Type B pancreatic cell (in vitro differentiated cells): ENCODE data around the gene EXOC1. TPM values are rescaled to one million over a fixed set of nuclear protein-coding genes. Genes with fewer than 3 reads are reported as not detected.

ENCODE experiments used
- DNase-seq: peaks from one replicate; pipeline ENCODE4 v3.0.0; 2021; ENCODE audit warnings: mixed read lengths; ENCODE audit not compliant: unreplicated experiment; ENCODE audit errors: extremely low spot score
- H3K27ac Mint-ChIP-seq: 2 replicates; pipeline ENCODE4 v1.8.0; 2021; ENCODE audit warnings: mild to moderate bottlenecking, mixed read lengths
- H3K27me3 Mint-ChIP-seq: 2 replicates; pipeline ENCODE4 v1.8.0; 2021; ENCODE audit warnings: mixed read lengths
- H3K36me3 Mint-ChIP-seq: 2 replicates; pipeline ENCODE4 v1.8.0; 2021; ENCODE audit warnings: mixed read lengths
- H3K4me1 Mint-ChIP-seq: one replicate; pipeline ENCODE4 v1.8.0; 2021; ENCODE audit warnings: mixed read lengths; ENCODE audit not compliant: unreplicated experiment
- H3K4me3 Mint-ChIP-seq: 2 replicates; pipeline ENCODE4 v1.8.0; 2021; ENCODE audit warnings: mild to moderate bottlenecking, mixed read lengths
- H3K9me3 Mint-ChIP-seq: 2 replicates; pipeline ENCODE4 v1.8.0; 2021; ENCODE audit warnings: mixed read lengths
- total RNA-seq: library from RNA; stranded (reverse); gene quantifications from 2 replicates; pipeline ENCODE4 v1.2.1, GENCODE V29; 2021; ENCODE audit warnings: low replicate concordance
- TF ChIP-seq, protein P1 (sequence below): fragments of 200-600 bp; sonication (generic); conservative IDR thresholded peaks from 2 replicates; pipeline ENCODE4 v1.5.0; 2021; ENCODE audit warnings: antibody characterized with exemption, mild to moderate bottlenecking

EXOC1 gene
- total RNA-seq, 1 donor from 2014 or later: 29.0 TPM

DNA sequence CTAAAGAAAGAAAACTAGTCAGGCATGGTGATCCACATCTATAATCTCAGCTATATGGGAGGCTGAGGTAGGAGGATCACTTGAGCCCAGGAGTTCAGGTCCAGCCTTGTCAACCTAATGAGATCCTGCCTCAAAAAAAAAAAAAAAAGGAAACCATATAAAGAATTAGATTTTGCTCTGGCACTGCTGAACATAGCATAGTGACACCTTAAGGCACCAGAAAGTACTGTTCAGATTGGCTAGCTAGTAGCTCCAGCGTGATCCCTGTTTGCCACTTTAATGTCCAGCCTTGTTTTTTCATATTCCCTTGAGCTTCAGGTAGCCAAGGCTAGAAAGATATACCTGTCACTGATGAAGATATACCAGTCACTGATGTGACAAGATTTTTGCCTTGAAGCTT is 34.1 kb downstream of the EXOC1 start:
- Mint-ChIP-seq H3K27ac (no peak overlapping the region), H3K9me3 (no peaks in the 10 kb centered on the region), H3K4me1 (no peaks in the 10 kb centered on the region), H3K36me3 (peaks cover 16% of the 10 kb centered on the region), H3K4me3 (no peak overlapping the region), H3K27me3 (no peaks in the 10 kb centered on the region)
- TF ChIP-seq, protein P1, sequence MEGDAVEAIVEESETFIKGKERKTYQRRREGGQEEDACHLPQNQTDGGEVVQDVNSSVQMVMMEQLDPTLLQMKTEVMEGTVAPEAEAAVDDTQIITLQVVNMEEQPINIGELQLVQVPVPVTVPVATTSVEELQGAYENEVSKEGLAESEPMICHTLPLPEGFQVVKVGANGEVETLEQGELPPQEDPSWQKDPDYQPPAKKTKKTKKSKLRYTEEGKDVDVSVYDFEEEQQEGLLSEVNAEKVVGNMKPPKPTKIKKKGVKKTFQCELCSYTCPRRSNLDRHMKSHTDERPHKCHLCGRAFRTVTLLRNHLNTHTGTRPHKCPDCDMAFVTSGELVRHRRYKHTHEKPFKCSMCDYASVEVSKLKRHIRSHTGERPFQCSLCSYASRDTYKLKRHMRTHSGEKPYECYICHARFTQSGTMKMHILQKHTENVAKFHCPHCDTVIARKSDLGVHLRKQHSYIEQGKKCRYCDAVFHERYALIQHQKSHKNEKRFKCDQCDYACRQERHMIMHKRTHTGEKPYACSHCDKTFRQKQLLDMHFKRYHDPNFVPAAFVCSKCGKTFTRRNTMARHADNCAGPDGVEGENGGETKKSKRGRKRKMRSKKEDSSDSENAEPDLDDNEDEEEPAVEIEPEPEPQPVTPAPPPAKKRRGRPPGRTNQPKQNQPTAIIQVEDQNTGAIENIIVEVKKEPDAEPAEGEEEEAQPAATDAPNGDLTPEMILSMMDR: no peak
- DNase-seq: no peak

DNA sequence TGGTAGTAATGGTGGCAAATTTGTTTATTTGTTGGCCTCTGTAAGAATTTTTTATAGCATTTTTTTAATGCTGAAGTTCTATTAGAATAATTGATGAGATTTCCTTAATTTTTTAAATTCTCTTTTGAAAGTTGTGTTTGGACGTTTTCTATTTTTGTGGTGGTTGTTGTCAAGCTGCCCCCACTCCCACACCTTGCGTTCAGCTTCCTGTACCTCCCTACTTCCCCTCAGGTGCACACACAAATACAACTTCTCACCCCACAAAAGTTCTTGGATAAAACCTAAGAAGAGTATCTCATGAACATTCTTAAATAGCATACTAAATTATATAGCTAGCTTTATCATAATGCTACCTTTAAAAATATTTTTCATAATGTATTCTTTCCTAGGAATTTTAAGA is 38.7 kb downstream of the EXOC1 start:
- H3K36me3 Mint-ChIP-seq: peaks cover 18% of the 10 kb centered on the region
- TF ChIP-seq, protein P1: no peak
- H3K4me1 Mint-ChIP-seq: no peaks in the 10 kb centered on the region
- H3K27ac Mint-ChIP-seq: no peak overlapping the region
- H3K9me3 Mint-ChIP-seq: no peaks in the 10 kb centered on the region
- DNase-seq: no peak
- no peaks in the 10 kb centered on the region for H3K27me3 Mint-ChIP-seq
- no peak overlapping the region for H3K4me3 Mint-ChIP-seq

DNA sequence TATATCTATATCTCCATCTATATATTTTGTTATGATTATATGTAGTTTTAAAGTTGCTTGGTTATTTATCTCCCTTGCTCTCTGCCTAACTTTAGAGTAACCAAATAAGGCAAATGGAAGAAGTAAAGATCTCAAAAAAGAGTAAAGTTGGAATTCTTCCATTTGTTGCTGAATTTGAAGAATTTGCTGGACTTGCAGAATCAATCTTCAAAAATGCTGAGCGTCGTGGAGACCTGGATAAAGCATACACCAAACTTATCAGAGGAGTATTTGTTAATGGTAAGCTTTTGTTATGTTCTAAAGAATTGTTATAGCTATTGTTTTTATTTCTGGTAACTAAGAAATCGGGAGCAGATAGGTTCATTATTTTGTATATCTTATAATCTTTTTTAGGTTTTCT is 43.2 kb downstream of the EXOC1 start:
- Mint-ChIP-seq H3K9me3 (no peaks in the 10 kb centered on the region), H3K36me3 (peaks cover 12% of the 10 kb centered on the region), H3K27ac (no peak overlapping the region), H3K4me1 (no peaks in the 10 kb centered on the region), H3K4me3 (no peak overlapping the region), H3K27me3 (no peaks in the 10 kb centered on the region)
- DNase-seq: no peak
- TF ChIP-seq, protein P1: no peak

DNA sequence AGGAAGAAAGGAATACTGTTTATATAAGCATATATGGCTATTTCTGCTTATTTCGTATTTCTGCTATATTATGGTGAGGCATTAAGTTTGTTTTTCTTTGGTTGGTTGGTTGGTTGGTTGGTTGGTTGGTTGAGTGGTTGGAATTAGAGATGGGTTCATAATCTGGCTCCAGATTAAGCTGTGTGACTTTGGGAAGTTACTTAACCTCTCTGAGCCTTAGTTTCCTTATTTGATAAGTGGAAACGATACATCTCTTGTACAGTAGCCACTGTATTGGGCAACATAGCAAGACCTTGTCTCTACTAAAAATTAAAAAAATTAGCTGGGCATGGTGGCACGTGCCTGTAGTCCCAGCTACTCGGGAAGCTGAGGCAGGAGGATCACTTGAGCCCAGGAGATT is 49.2 kb downstream of the EXOC1 start:
- Mint-ChIP-seq H3K27me3 (no peaks in the 10 kb centered on the region), H3K4me1 (no peaks in the 10 kb centered on the region), H3K4me3 (no peak overlapping the region), H3K27ac (no peak overlapping the region), H3K36me3 (peaks cover 10% of the 10 kb centered on the region), H3K9me3 (no peaks in the 10 kb centered on the region)
- TF ChIP-seq, protein P1: no peak
- DNase-seq: no peak

DNA sequence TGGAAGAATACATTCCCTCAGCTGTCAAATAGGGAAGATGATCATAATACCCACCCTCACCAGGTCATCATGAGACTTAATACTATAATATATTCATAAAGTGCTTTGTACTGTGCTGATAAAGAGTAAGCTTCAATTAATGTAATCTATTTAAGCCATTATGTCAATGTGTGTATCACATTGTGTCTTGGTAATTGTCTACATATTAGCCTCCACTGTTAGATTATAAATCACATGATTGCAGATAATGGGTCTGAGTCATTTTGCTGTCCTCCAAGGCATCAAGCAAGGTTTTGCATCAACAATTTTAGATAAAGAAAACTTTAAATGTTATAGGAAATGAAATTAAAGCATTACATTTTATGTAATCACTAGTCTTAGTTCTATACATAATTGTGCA is 50.1 kb downstream of the EXOC1 start:
- no peaks in the 10 kb centered on the region for H3K27me3 Mint-ChIP-seq
- DNase-seq: no peak
- TF ChIP-seq, protein P1: no peak
- no peaks in the 10 kb centered on the region for H3K9me3 Mint-ChIP-seq
- no peak overlapping the region for H3K27ac Mint-ChIP-seq
- H3K4me3 Mint-ChIP-seq: no peak overlapping the region
- H3K4me1 Mint-ChIP-seq: no peaks in the 10 kb centered on the region
- peaks cover 10% of the 10 kb centered on the region for H3K36me3 Mint-ChIP-seq

DNA sequence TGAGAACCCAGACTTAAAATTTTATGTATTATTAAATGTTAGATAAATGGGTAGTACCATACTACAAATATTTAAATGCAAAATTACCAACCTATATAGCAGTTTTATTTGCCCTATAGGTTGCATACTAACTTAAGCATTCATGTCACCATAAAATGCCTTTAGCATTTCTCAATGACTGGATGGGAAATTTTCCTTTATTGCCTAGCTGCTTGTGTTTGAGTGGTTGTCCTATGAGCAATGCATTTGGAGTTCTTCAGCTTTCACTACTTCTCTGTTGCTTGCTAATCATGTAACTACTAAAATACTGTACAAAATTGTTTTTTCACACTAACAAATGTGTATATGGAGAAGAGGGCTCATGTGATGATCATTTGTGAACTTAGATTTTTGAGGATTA is 51.1 kb downstream of the EXOC1 start:
- TF ChIP-seq, protein P1: no peak
- no peaks in the 10 kb centered on the region for H3K27me3 Mint-ChIP-seq
- H3K4me1 Mint-ChIP-seq: no peaks in the 10 kb centered on the region
- no peak overlapping the region for H3K4me3 Mint-ChIP-seq
- DNase-seq: no peak
- H3K36me3 Mint-ChIP-seq: peaks cover 10% of the 10 kb centered on the region
- no peak overlapping the region for H3K27ac Mint-ChIP-seq
- no peaks in the 10 kb centered on the region for H3K9me3 Mint-ChIP-seq
